GM23248 (cell line): ENCODE data around the gene STK38. TPM values are rescaled to one million over a fixed set of nuclear protein-coding genes. Genes with fewer than 3 reads are reported as not detected.
A peak's percentile ranks its signal among the peaks of the same experiment; 100 is the strongest.

Experiments used
- DNase-seq: peaks from one replicate; pipeline ENCODE4 v3.0.0-alpha.2; 2015
- H2AFZ ChIP-seq: fragments of 200-600 bp; sonication (generic); 2 replicates; pipeline ENCODE4 v1.6.1; 2016; ENCODE audit warnings: antibody characterized with exemption
- H3F3A ChIP-seq: fragments of 200-600 bp; sonication (generic); 2 replicates; pipeline ENCODE4 v1.6.1; 2016; ENCODE audit warnings: mild to moderate bottlenecking, antibody characterized with exemption, mixed run types; ENCODE audit not compliant: insufficient read depth
- H3K27ac ChIP-seq: fragments of 200-600 bp; sonication (generic); 2 replicates; pipeline ENCODE4 v1.5.1; 2016; ENCODE audit warnings: mild to moderate bottlenecking
- H3K27me3 ChIP-seq: fragments of 200-600 bp; sonication (generic); replicated peaks from 2 replicates; pipeline ENCODE4 v1.6.1; 2016; ENCODE audit warnings: mild to moderate bottlenecking; ENCODE audit not compliant: insufficient read depth
- H3K36me3 ChIP-seq: fragments of 200-600 bp; sonication (generic); 2 replicates; pipeline ENCODE4 v1.6.1; 2016; ENCODE audit warnings: low read depth, mild to moderate bottlenecking
- H3K4me1 ChIP-seq: fragments of 200-600 bp; sonication (generic); 2 replicates; pipeline ENCODE4 v1.6.1; 2016; ENCODE audit warnings: mild to moderate bottlenecking; ENCODE audit not compliant: insufficient read depth
- H3K4me2 ChIP-seq: fragments of 200-600 bp; sonication (generic); one replicate; pipeline ENCODE4 v1.6.1; 2016; ENCODE audit warnings: mild to moderate bottlenecking; ENCODE audit not compliant: unreplicated experiment
- H3K4me3 ChIP-seq: fragments of 200-600 bp; sonication (generic); 2 replicates; pipeline ENCODE4 v1.5.1; 2016; ENCODE audit warnings: mild to moderate bottlenecking
- H3K79me2 ChIP-seq: fragments of 200-600 bp; sonication (generic); 2 replicates; pipeline ENCODE4 v1.6.1; 2016; ENCODE audit warnings: mild to moderate bottlenecking; ENCODE audit not compliant: insufficient read depth
- H3K9ac ChIP-seq: fragments of 200-600 bp; sonication (generic); 2 replicates; pipeline ENCODE4 v1.6.1; 2016; ENCODE audit warnings: mild to moderate bottlenecking
- H3K9me2 ChIP-seq: fragments of 200-600 bp; sonication (generic); 2 replicates; pipeline ENCODE4 v1.6.1; 2016; ENCODE audit warnings: mixed run types, mild to moderate bottlenecking, moderate library complexity; ENCODE audit not compliant: insufficient read depth
- H3K9me3 ChIP-seq: fragments of 200-600 bp; sonication (generic); one replicate; pipeline ENCODE4 v1.6.1; 2017; ENCODE audit warnings: low read depth
- H4K20me1 ChIP-seq: fragments of 200-600 bp; sonication (generic); 2 replicates; pipeline ENCODE4 v1.6.0; 2016; ENCODE audit not compliant: insufficient read depth
- EZH2 ChIP-seq: fragments of 200-600 bp; sonication (generic); IDR thresholded peaks from 2 replicates; pipeline ENCODE4 v1.6.1; 2018; ENCODE audit warnings: antibody characterized with exemption, mild to moderate bottlenecking; ENCODE audit not compliant: insufficient read depth, poor library complexity, severe bottlenecking
- EZH2phosphoT487 ChIP-seq: fragments of 200-600 bp; sonication (generic); IDR thresholded peaks from 2 replicates; pipeline ENCODE4 v1.6.1; 2018; ENCODE audit warnings: antibody characterized with exemption, moderate library complexity, mild to moderate bottlenecking, low read depth; ENCODE audit not compliant: insufficient read depth
- WGBS, 2 experiments: methylation state at CpG; one replicate each; pipeline ENCODE4 v1.1.6; 2015 to 2017; ENCODE audit warnings: low lambda C conversion rate in 2 of 2, low coverage in 1 of 2; ENCODE audit errors: missing lambda C conversion rate in 2 of 2; 5-methylcytosine and 5-hydroxymethylcytosine counted together
- in situ Hi-C: fragments of 300-500 bp; cut with MboI; formaldehyde crosslinking; loops from 2 replicates; pipeline ENCODE4 v1.15.0; 2020
- polyA plus RNA-seq: library from polyadenylated mRNA; unstranded; fragments of >200 nt; fragmentation: Nextera tagmentation; extraction: Ambion mirVana; gene quantifications from 2 replicates; pipeline ENCODE4 v1.2.1, GENCODE V29; 2016
- total RNA-seq: library from RNA; depleted of rRNA; stranded (reverse); fragments of >200 nt; shearing (Covaris generic); gene quantifications from 2 replicates; pipeline ENCODE4 v1.2.3, GENCODE V29; 2014

Gene STK38
- total and polyA plus RNA-seq, 2 experiments from 2014 or later: 35.6 to 51.1 TPM

- H3K4me2 ChIP-seq: no peak overlapping the region
- no peak overlapping the region for H3K4me3 ChIP-seq
- H3K9ac ChIP-seq: no peak overlapping the region
- peak overlapping the region; percentile 23; the same call in 1 of the 2 replicates for H3K27ac ChIP-seq
- H3K4me1 ChIP-seq: peaks cover 52% of the 10 kb centered on the region
- DNase-seq: peak; percentile 34
- H3K36me3 ChIP-seq: no peaks in the 10 kb centered on the region
- H2AFZ ChIP-seq: peak overlapping the region; percentile 41; the same call in 1 of the 2 replicates
- H3K27me3 ChIP-seq: no peaks in the 10 kb centered on the region
- H3K79me2 ChIP-seq: no peaks in the 10 kb centered on the region
- no peaks in the 10 kb centered on the region for H3K9me2 ChIP-seq
- H3K9me3 ChIP-seq: no peaks in the 10 kb centered on the region
- 31 to 32% methylated on average over 4 of the region's 4 CpGs for WGBS, 2 experiments
- peaks cover 34% of the 10 kb centered on the region for H3F3A ChIP-seq
- no peaks in the 10 kb centered on the region for H4K20me1 ChIP-seq
- in situ Hi-C loops: no loop called here
- TF ChIP-seq EZH2phosphoT487 (no peak), EZH2 (no peak)
Observed at GRCh38 chr6:36581716-36582115, 34.4 kb upstream of the STK38 start.

- 80 to 85% methylated on average over 7 to 8 of the region's 8 CpGs for WGBS, 2 experiments
- H2AFZ ChIP-seq: peak overlapping the region; percentile 87
- in situ Hi-C loops: no loop called here
Observed at GRCh38 chr6:36580184-36580526, 32.9 kb upstream of the STK38 start.

GRCh38 chr6:36578431-36578830 is 31.2 kb upstream of the STK38 start:
- Histone ChIP-seq H4K20me1 (no peaks in the 10 kb centered on the region), H3K4me3 (no peak overlapping the region), H3K9ac (0 out of 2 replicates have a peak overlapping the region, but pooled peaks have one; percentile 3), H3K9me3 (no peaks in the 10 kb centered on the region), H3K79me2 (no peaks in the 10 kb centered on the region), H3K4me1 (peaks cover 47% of the 10 kb centered on the region), H3K4me2 (no peak overlapping the region), H3F3A (peaks cover 30% of the 10 kb centered on the region), H3K36me3 (no peaks in the 10 kb centered on the region), H3K9me2 (no peaks in the 10 kb centered on the region), H3K27ac (peak overlapping the region; percentile 73), H3K27me3 (no peaks in the 10 kb centered on the region), H2AFZ (peak overlapping the region; percentile 5; the same call in 1 of the 2 replicates)
- no peak for DNase-seq
- in situ Hi-C loops: no loop called here
- TF ChIP-seq EZH2phosphoT487 (no peak), EZH2 (no peak)
- WGBS, 2 experiments: 96 to 97% methylated on average over 4 of the region's 4 CpGs

More at GRCh38 chr6:36580184-36580526, 32.9 kb upstream of the STK38 start:
- H3K36me3 ChIP-seq: no peaks in the 10 kb centered on the region
- peak overlapping the region; percentile 6 for H3K4me2 ChIP-seq
- H3K4me3 ChIP-seq: no peak overlapping the region
- H3K27ac ChIP-seq: peak overlapping the region; percentile 73
- TF ChIP-seq EZH2: no peak
- H4K20me1 ChIP-seq: no peaks in the 10 kb centered on the region
- no peak for DNase-seq
- peaks cover 34% of the 10 kb centered on the region for H3F3A ChIP-seq
- H3K27me3 ChIP-seq: no peaks in the 10 kb centered on the region
- no peaks in the 10 kb centered on the region for H3K9me2 ChIP-seq
- no peaks in the 10 kb centered on the region for H3K79me2 ChIP-seq
- no peaks in the 10 kb centered on the region for H3K9me3 ChIP-seq
- peaks cover 51% of the 10 kb centered on the region for H3K4me1 ChIP-seq
- H3K9ac ChIP-seq: peak overlapping the region; percentile 3

- in situ Hi-C loops: no loop called here
- no peak for TF ChIP-seq EZH2phosphoT487
- TF ChIP-seq EZH2: no peak
- no peak overlapping the region for H3K4me2 ChIP-seq
- no peaks in the 10 kb centered on the region for H3K27me3 ChIP-seq
- H3K4me3 ChIP-seq: no peak overlapping the region
- H3K36me3 ChIP-seq: no peaks in the 10 kb centered on the region
- H3F3A ChIP-seq: peaks cover 30% of the 10 kb centered on the region
- H3K9me3 ChIP-seq: no peaks in the 10 kb centered on the region
- no peak for DNase-seq
- H4K20me1 ChIP-seq: no peaks in the 10 kb centered on the region
- no peaks in the 10 kb centered on the region for H3K9me2 ChIP-seq
- no peak overlapping the region for H3K9ac ChIP-seq
- peak overlapping the region; percentile 73 for H3K27ac ChIP-seq
- H3K4me1 ChIP-seq: peaks cover 47% of the 10 kb centered on the region
- H3K79me2 ChIP-seq: no peaks in the 10 kb centered on the region
- 93 to 95% methylated on average over 5 of the region's 5 CpGs for WGBS, 2 experiments
- H2AFZ ChIP-seq: peak overlapping the region; percentile 5; the same call in 1 of the 2 replicates
Observed at GRCh38 chr6:36578030-36578429, 30.8 kb upstream of the STK38 start.

- in situ Hi-C loops: no loop called here
- Histone ChIP-seq H4K20me1 (no peaks in the 10 kb centered on the region), H3K9ac (peak overlapping the region; percentile 44), H3K4me2 (peak overlapping the region; percentile 48), H3K4me1 (peaks cover 47% of the 10 kb centered on the region), H2AFZ (peak overlapping the region; percentile 58), H3F3A (peaks cover 30% of the 10 kb centered on the region), H3K27me3 (no peaks in the 10 kb centered on the region), H3K79me2 (no peaks in the 10 kb centered on the region), H3K27ac (peak overlapping the region; percentile 73), H3K36me3 (no peaks in the 10 kb centered on the region), H3K9me2 (no peaks in the 10 kb centered on the region), H3K4me3 (0 out of 2 replicates have a peak overlapping the region, but pooled peaks have one; percentile 7), H3K9me3 (no peaks in the 10 kb centered on the region)
- 0% methylated on average over 2 of the region's 2 CpGs for WGBS, 2 experiments
- peak; percentile 93 for DNase-seq
- TF ChIP-seq EZH2phosphoT487: no peak
- TF ChIP-seq EZH2: no peak
Observed at GRCh38 chr6:36577301-36577700, 30.0 kb upstream of the STK38 start.
